HG03342 (cell line): ENCODE data around the gene GPR26.
"Not testable (repeated sequence)": the region's sequence is repeated elsewhere in the genome, so short reads cannot be mapped to it uniquely, and the experiment has no call there.

ENCODE experiments used
- ATAC-seq: cut with Tn5 transposase; IDR thresholded peaks from one replicate; pipeline ENCODE4 v1.9.1; 2021; ENCODE audit warnings: mild to moderate bottlenecking, moderate library complexity; ENCODE audit not compliant: unreplicated experiment

The GPR26 gene

GRCh38 chr10:123704812-123705211 lies 38.7 kb downstream of the GPR26 start:
- ATAC-seq, result no peak

- ATAC-seq, result no peak
Measured at GRCh38 chr10:123706236-123706635, 40.1 kb downstream of the GPR26 start.

DNA sequence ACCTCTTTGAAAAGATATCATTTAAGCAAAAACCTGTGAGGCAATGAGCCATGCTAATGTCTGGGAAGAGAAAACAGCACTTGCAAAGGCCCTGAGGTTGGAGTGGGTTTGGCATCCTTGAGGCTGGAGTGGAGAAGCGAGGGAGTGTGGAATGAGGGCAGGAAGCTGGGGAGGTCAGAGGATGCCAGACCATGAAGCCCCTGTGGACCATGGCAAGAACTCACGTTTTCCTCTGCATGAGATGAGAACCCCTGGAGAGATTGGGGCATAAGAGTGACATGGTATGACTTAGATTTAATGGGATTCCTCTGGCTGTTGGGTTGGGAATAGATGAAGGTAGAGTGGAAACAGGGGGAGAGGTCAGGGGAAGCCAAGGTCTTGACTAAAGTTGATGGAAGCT lies 49.4 kb downstream of the GPR26 start:
- ATAC-seq, result no peak

DNA sequence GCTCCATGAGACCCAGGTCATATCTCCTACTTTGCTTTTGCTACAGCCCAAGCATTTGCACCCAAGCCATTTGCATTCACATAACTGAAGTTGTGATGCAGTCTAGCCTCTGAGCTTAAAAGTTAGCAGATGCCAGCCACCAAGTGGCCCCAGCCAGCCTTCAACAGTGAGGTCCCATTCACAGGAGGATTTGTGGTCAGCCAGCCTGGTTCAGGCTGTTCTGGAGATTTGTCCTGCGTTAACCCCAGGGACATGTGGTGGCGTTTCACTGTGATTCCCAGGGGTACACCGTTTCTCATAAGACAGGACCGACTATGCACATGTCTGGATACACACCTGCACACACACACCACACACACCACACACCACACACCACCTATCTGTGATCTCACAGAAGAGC lies 51.2 kb downstream of the GPR26 start:
- no peak for ATAC-seq

DNA sequence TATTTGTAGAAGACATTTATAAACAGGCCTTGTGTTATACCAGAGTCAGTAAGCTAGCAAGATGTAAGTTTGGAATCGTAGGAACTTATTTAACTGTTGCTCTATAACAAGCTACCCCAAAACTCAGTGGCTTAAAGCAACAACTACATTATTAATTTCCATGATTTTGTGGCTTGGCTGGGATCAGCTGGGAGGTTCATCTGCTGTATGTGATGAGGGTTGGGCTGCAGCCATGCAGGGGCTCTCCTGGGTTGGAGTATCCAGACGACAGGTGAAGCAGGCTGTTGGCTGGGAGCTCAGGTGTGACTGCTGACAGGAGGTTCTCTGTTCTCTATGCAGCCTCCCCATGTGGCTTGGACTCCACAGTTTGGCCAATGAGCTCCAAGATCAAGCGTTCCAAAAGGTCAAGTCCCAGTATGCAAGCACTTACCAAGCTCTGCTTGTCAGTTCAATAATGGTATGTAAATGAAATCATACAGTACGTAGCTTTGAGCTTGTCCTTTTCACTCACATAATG lies 52.4 kb downstream of the GPR26 start:
- no peak for ATAC-seq

GRCh38 chr10:123720536-123720935 lies 54.4 kb downstream of the GPR26 start:
- ATAC-seq, result no peak

- no peak for ATAC-seq
Measured at GRCh38 chr10:123721441-123722049, 55.4 kb downstream of the GPR26 start.

DNA sequence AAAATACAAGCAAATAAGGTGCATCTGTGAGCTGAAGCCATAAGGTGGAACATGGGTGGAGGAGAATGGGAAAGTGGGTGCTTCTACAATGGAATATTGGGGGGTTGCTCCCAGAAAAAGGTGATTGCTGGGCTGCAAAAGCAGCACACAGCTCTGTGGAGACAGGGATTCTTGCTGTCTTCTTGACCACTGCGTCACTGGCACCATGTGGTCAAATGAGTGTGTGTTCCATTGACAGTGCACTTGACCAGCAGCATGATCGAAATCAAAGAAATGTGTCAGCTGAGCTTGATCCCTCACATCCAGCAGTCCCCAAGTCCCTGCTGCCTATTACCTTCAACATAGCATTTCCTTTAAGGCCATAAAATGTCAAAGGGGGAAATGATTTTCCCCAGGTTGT lies 56.2 kb downstream of the GPR26 start:
- no peak for ATAC-seq

- ATAC-seq, result no peak
Measured at GRCh38 chr10:123724747-123725146, 58.6 kb downstream of the GPR26 start.

DNA sequence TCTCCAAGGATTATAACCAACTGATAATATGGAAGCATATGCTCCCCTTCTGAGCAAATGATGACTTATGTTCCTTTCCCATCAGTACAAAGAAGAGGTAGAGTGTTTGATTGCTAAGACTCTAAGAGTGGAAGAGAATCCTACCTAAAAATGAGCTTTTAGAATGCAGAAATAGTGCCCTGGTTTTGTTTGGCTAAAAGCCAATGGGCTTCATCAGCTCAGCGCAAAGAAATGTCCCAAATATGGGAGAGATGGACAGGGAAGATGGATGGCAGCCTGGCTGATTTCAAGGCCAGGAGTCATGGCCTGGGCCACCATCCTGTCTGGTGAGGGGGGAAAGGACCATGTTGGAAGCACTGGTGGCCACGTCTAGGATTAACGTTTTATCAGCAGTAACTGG lies 60.2 kb downstream of the GPR26 start:
- no peak for ATAC-seq

GRCh38 chr10:123726836-123727235 lies 60.7 kb downstream of the GPR26 start:
- ATAC-seq, result no peak

DNA sequence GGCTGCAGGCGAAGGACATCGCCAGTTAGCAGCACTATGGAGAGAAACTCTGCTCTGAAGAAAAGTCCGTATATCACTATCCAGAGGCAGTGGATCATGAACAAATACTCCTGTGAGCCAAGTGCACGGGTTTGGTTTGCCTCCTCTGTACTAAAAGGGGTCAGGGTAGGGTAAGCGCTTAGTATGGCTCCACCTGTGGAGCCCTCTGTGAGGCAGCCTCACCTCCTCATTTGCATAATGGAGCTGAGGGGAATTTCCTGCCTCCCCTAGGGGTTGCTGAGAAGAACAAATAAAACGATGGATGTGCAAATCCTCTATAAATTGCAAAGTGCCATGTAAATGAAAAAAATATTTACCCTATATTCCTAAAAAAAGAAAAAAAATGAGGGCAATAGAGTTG lies 63.4 kb downstream of the GPR26 start:
- ATAC-seq, result no peak

GRCh38 chr10:123736917-123737316 lies 70.8 kb downstream of the GPR26 start:
- ATAC-seq, result not testable (repeated sequence)

DNA sequence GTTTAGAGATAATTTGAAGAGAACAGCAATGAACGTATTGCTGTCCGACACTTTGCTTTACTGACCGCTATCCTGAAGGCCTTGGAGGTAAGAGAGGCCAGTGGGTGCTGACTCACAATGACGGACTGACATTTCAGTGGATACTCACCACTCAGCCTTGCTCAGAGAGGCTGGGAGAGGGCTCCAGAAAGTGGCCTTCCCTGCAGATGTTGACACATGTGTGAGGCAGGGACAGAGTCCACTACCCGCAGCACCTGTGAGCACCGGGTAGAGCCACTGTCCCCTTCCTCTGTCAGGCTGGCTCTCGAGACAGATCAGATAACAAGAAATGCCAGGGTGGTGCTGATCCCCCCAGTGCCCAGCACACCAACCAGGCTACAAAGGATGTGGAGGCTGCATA lies 75.0 kb downstream of the GPR26 start:
- no peak for ATAC-seq

- no peak for ATAC-seq
Measured at GRCh38 chr10:123741711-123742110, 75.6 kb downstream of the GPR26 start.

- no peak for ATAC-seq
Measured at GRCh38 chr10:123742751-123743440, 76.7 kb downstream of the GPR26 start.

DNA sequence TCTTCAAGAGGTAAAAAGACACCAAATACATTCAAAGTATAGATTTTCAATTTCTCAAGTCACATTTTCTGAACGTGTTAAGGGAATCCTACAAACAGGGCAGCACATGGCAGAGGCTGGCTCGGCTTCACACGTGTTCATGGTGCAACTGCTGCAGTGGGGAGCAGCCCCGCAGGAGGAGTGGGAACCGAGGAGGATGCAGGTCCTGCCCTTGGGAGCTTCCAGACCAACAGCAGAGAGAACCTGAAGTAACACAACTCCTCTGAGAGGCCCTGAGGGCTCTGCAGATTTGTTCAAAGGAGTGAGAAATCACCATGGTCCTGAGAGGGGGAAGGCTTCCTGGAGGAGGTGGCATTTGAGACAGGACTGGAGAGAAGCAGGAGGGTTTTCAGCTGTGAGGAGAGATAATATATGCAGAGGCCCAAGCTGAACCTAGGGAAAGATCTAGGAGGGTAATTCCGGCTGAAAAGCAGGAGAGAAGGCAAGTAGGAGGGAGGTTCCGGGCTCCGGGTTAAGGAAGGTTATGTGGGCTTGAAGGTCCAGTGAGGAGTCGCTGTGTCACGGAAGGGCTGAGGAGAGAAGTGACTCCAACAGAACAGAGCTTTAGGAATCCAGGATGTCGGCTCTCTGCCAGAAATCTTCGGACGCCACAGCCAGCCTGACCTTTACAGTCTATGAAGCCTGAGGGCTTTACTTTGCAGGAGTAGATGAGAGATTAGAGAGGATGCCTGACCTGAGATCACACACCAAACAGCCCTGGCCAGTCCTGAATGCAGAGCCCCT lies 77.5 kb downstream of the GPR26 start:
- ATAC-seq, result no peak

DNA sequence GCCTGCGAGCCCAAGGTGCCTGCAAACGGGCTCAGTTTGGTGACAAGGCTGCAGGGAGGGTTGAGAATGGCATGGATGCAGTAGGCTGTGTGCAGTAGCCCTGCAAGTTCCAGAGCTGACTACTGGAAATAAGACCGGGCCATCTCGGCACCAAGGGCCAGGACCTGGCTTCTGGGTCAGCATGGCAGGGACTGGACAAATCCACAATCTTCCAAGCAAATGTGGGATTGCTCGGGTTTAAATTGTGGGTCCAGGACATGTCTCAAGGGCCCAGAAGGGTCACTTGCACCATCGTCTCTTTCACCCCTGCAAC lies 78.0 kb downstream of the GPR26 start:
- no peak for ATAC-seq
